ENCODE results near the gene LRRC27. TPM values are rescaled to one million over a fixed set of nuclear protein-coding genes. Genes with fewer than 3 reads are reported as not detected.

Gene LRRC27
- total and polyA plus RNA-seq, 10 donors: 6.1 to 29.9 (median 16.6) TPM

DNA sequence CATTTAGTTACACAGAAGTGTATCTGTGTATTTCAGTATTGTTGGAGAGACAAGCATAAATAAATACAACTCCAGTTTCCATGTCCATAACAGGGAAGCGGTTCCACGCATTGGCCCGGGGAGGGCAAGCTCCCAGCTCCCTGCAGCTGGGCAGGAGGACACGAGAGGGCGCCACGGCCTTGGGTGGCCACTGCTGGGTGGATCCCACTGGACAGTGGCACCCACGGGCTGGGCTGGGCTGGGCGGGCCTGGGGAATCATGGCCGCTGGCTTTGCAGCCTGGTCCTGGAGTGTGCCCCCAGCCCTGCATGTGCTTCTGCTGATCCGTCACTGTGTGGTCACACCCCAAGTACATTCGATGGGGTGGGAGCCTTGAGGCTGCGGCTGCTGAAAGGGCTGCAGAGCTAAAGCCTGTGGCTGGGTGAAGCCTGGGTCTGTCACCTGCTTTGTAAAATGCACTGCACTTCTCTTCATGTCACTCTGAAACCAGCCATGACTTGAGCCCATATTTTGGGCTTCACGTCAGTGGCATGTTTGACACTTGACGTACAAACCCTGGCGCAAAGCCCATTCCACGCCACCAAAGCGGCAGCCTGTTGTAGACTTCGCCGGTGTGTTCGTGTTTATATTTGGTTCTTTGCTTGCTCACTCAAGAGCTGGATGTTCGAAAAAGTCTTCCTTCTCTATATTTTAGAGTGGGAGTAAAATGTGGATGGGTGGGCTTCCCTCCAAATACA is 27.5 kb downstream of the LRRC27 start:
- TF ChIP-seq POLR2A (IDR thresholded peaks at IDR 0.05) (no peak), POLR2AphosphoS5 (IDR thresholded peaks at IDR 0.05) (peak in 1 of 3 donors; percentile 52)
- TF ChIP-seq, protein P1, sequence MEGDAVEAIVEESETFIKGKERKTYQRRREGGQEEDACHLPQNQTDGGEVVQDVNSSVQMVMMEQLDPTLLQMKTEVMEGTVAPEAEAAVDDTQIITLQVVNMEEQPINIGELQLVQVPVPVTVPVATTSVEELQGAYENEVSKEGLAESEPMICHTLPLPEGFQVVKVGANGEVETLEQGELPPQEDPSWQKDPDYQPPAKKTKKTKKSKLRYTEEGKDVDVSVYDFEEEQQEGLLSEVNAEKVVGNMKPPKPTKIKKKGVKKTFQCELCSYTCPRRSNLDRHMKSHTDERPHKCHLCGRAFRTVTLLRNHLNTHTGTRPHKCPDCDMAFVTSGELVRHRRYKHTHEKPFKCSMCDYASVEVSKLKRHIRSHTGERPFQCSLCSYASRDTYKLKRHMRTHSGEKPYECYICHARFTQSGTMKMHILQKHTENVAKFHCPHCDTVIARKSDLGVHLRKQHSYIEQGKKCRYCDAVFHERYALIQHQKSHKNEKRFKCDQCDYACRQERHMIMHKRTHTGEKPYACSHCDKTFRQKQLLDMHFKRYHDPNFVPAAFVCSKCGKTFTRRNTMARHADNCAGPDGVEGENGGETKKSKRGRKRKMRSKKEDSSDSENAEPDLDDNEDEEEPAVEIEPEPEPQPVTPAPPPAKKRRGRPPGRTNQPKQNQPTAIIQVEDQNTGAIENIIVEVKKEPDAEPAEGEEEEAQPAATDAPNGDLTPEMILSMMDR (IDR thresholded peaks at IDR 0.05 in 8 of 11, conservative IDR thresholded peaks at IDR 0.05 in 3 of 11): peak in 8 of 11 experiments; percentile 28 to 63 (median 42)
- intact Hi-C loops (cut with DNase I; ENCODE audit: low total_unique reads): no loop called here
- H3K27me3 ChIP-seq (replicated peaks in 1 of 7): no peaks in the 10 kb centered on the region
- peaks cover 0 to 27% (median 6%) of the 10 kb centered on the region in 6 donors for H3K4me1 ChIP-seq
- no peak overlapping the region for H3K4me3 ChIP-seq
- DNase-seq: peak; percentile 80
- H3K27ac ChIP-seq: no peak overlapping the region
- 73 to 81% (median 75%) methylated on average over 16 to 21 of the region's 21 CpGs for WGBS, 5 donors
- H3K9me3 ChIP-seq: no peaks in the 10 kb centered on the region
- peaks cover 0 to 57% (median 2%) of the 10 kb centered on the region in 6 donors for H3K36me3 ChIP-seq

- Histone ChIP-seq H3K4me1 (peaks cover 0 to 22% (median 5%) of the 10 kb centered on the region in 6 donors), H3K4me3 (no peak overlapping the region), H3K9me3 (no peaks in the 10 kb centered on the region), H3K36me3 (peaks cover 0 to 52% (median 3%) of the 10 kb centered on the region in 6 donors), H3K27ac (no peak overlapping the region), H3K27me3 (replicated peaks in 1 of 7) (no peaks in the 10 kb centered on the region)
- DNase-seq: peak; percentile 82
- TF ChIP-seq POLR2A (IDR thresholded peaks at IDR 0.05): no peak
- TF ChIP-seq, protein P1 (IDR thresholded peaks at IDR 0.05 in 8 of 11, conservative IDR thresholded peaks at IDR 0.05 in 3 of 11): peak in 10 of 11 experiments; percentile 12 to 74 (median 56)
- TF ChIP-seq POLR2AphosphoS5 (IDR thresholded peaks at IDR 0.05): peak in 1 of 3 donors; percentile 21
- WGBS, 5 donors: 71 to 80% (median 74%) methylated on average over 17 to 22 of the region's 22 CpGs
- intact Hi-C loops (cut with DNase I; ENCODE audit: low total_unique reads): no loop called here
Measured at GRCh38 chr10:132360766-132361447, 28.9 kb downstream of the LRRC27 start.

GRCh38 chr10:132361581-132362101 is 29.6 kb downstream of the LRRC27 start:
- WGBS, 5 donors: 88 to 97% (median 96%) methylated on average over 13 to 15 of the region's 15 CpGs
- peaks cover 0 to 54% (median 7%) of the 10 kb centered on the region in 6 donors for H3K36me3 ChIP-seq
- TF ChIP-seq POLR2A (IDR thresholded peaks at IDR 0.05) (no peak), POLR2AphosphoS5 (IDR thresholded peaks at IDR 0.05) (no peak)
- TF ChIP-seq, protein P1 (IDR thresholded peaks at IDR 0.05 in 8 of 11, conservative IDR thresholded peaks at IDR 0.05 in 3 of 11): no peak
- H3K4me3 ChIP-seq: no peak overlapping the region
- no peaks in the 10 kb centered on the region for H3K27me3 ChIP-seq (replicated peaks in 1 of 7)
- peaks cover 0 to 20% (median 9%) of the 10 kb centered on the region in 6 donors for H3K4me1 ChIP-seq
- intact Hi-C loops (cut with DNase I; ENCODE audit: low total_unique reads): no loop called here
- H3K27ac ChIP-seq: no peak overlapping the region
- H3K9me3 ChIP-seq: no peaks in the 10 kb centered on the region
- peak; percentile 76 for DNase-seq

All from spleen (tissue), 11 donors.